ENCODE results near the gene EML1. TPM values are rescaled to one million over a fixed set of nuclear protein-coding genes. Genes with fewer than 3 reads are reported as not detected.

The EML1 gene
- total and polyA plus RNA-seq, 2 of the 13 experiments (the other 11 are each of a cell fraction or from before 2014, with no cell fraction given) = 0.59 to 1.7 TPM

GRCh38 chr14:99984036-99984435 is 190.8 kb downstream of the EML1 start:
- WGBS (ENCODE audit: low lambda C conversion rate) = 76% methylated on average over 3 of the region's 3 CpGs
- no peak for ATAC-seq
- POLR2A ChIA-PET = interaction anchor here (0.6 kb wide), 1 partner anchor 231 kb away, joined by 5 read pairs; no protein-coding TSS in a partner anchor
- Histone ChIP-seq H3K9me3 (ENCODE audit: low read length) (no peaks in the 10 kb centered on the region), H4K20me1 (ENCODE audit: insufficient read depth, low read length) (no peaks in the 10 kb centered on the region), H3K27ac (ENCODE audit: extremely low read length, insufficient read depth, low read length) (no peak overlapping the region), H3K4me1 (ENCODE audit: insufficient read depth, low read length) (no peaks in the 10 kb centered on the region), H2AFZ (ENCODE audit: low read length) (no peak overlapping the region), H3K4me2 (ENCODE audit: low read depth, low read length) (no peak overlapping the region), H3K36me3 (replicated peaks in 1 of 2; ENCODE audit: control insufficient read depth in 1 of 2, insufficient read depth in 2 of 2, low read length in 2 of 2) (no peaks in the 10 kb centered on the region), H3K79me2 (ENCODE audit: insufficient read depth, low read length) (peaks cover 14% of the 10 kb centered on the region), H3K4me3 (replicated peaks in 1 of 3; ENCODE audit: insufficient read depth in 1 of 3, low read depth in 2 of 3, low read length in 3 of 3) (no peak overlapping the region), H3K27me3 (ENCODE audit: control insufficient read depth in 1 of 2, insufficient read depth in 2 of 2, low read length in 2 of 2) (no peaks in the 10 kb centered on the region), H3K9ac (ENCODE audit: insufficient read depth, low read depth, low read length) (no peak overlapping the region)
- CTCF ChIA-PET (ENCODE audit: low intra/inter-chr PET ratio, low total read pairs) = interaction anchor here (2.4 kb wide), 1 partner anchor 124 kb away, joined by 41 read pairs; no protein-coding TSS in a partner anchor
- intact Hi-C loops (cut with micrococcal nuclease; ENCODE audit: unreplicated experiment) (no loop called here), in situ Hi-C loops (cut with HindIII; ENCODE audit: extremely low pct_ligation_motif_present, low pct_unique_long_range_greater_than_20kb) (loop anchor here (5.0 to 10.0 kb wide), 2 partner anchors 38 to 121 kb away; no protein-coding TSS in a partner anchor)
- no TSS peak for BruUV-seq (replicated peaks)
- DNase-seq (ENCODE audit: low spot score) = no peak
- no peak for TF ChIP-seq RARG (CRISPR knock-in tag; IDR thresholded peaks at IDR 0.05; ENCODE audit: low read depth)
- TF ChIP-seq ZNF281 (CRISPR knock-in tag; IDR thresholded peaks at IDR 0.05; ENCODE audit: borderline replicate concordance) = no peak
- TF ChIP-seq PAWR (CRISPR knock-in tag; IDR thresholded peaks at IDR 0.05; ENCODE audit: borderline replicate concordance) = no peak
- no peak for TF ChIP-seq ZNF740 (CRISPR knock-in tag; IDR thresholded peaks at IDR 0.05)
- TF ChIP-seq POLR2G (IDR thresholded peaks at IDR 0.05; ENCODE audit: low read depth, low read length) = no peak
- TF ChIP-seq RNF219 (CRISPR knock-in tag; IDR thresholded peaks at IDR 0.05) = no peak
- no peak for TF ChIP-seq IKZF1 (IDR thresholded peaks at IDR 0.05)
- no peak for TF ChIP-seq ZNF101 (CRISPR knock-in tag; IDR thresholded peaks at IDR 0.05; ENCODE audit: borderline replicate concordance, low read depth)
- no peak for TF ChIP-seq ZMAT5 (CRISPR knock-in tag; IDR thresholded peaks at IDR 0.05; ENCODE audit: borderline replicate concordance, low read depth)
- no peak for TF ChIP-seq ZBTB34 (CRISPR knock-in tag; IDR thresholded peaks at IDR 0.05)
- no peak for TF ChIP-seq MEIS1 (CRISPR knock-in tag; IDR thresholded peaks at IDR 0.05; ENCODE audit: borderline replicate concordance)
- TF ChIP-seq ATF7-NPFF (CRISPR knock-in tag; IDR thresholded peaks at IDR 0.05; ENCODE audit: low read depth) = no peak
- FAIRE-seq = no peak
